ENCODE results near the gene PTGFRN.

The PTGFRN gene

DNA sequence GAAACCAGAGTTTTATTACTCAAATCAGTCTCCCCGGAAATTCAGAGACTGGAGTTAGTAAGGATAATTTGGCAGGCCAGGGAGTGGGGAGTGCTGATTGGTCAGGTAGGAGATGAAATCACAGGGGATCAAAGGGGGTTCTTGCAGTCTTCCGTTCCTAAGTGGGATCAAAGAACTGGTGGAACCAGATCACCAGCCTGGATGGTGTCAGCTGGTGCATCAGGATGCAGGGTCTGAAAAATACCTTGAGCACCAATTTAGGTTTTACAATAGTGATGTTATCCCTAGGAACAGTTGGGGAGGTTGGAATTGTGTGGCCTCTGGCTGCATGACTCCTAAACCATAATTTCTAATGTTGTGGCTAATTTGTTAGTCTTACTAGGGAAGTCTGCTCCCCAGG lies 90.4 kb downstream of the PTGFRN start:
- no peak for DNase-seq (ENCODE audit: low spot score)

DNA sequence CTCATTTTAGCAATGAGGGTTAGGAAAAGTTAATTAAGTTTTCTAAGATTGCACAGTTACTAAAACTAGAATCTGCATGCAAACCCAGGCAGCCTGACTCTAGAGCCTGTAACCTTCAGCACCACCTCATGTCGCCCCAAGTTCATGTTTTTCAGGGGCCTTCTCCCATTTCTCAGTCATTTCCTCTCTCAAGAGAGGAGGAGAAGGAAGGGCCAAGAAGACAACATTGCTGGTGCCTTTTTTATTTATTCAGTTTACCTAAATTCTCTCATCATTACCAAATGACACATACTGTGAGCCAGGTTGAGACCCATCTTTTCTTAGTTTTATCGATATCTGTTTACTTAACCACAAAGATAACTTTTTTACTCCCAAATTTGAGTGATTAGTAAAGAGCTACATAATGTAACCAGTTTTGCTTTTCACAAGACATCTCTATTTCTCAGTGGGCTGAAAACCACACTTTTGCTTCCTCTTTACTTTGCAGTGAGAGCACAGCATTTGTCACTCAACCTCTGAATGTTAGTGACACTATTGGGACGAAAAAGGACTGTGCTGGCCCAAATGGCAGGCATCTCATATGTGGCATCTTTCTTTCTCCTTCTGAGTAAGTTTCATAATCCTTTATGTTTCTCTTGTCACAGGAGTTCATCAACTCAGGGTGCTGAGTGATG lies 91.7 kb downstream of the PTGFRN start, which contains the start of gene CD101:
Gene CD101 (plus strand): TSS at position 507 of the 674 bp plus-strand sequence. CDS start 58 bp downstream, at position 565.
- no peak for DNase-seq (ENCODE audit: low spot score)

DNA sequence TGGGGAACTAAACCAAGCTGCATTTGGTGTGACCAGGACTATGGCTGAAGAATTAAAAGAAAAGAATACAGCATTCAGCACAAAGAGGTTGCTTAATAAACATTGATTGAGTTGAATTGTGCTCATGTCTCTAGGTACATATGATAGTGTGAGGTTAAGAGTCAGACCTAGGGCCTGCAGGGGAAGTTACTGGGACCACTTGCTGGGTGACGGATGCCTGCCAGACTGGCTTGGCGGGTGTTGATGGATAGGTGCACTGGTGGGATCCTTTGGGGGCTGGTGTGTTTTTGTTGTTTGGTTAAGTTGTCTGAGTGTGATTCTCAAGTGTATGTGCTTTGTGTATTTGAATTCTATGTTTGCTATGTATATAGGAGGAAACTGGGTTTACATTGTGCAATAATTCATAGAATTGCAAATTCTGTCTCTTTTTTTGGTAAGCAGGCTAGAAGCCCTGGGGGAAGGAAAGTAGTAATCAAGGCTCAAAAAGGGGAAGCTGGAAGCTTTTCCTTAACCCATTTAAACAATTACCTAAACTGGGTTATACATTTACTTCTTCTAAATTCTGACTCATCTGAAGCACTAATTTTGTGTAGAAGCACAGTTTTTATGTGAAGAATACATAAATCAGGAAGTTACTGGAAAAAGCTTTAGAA lies 93.6 kb downstream of the PTGFRN start:
- DNase-seq (ENCODE audit: low spot score): no peak

DNA sequence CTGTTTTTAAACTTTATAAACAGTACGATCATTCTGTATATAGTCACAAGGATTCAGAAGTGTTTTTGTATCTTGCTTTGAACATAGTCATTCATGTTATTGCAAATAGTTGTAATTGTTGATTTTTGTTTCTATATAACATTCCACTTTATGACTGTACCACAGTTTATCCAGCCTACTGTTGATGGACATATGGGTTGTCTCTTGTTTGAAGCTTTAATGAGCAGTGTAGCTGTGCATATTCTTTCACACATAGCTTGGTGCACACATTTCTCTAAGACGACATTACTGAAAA lies 98.0 kb downstream of the PTGFRN start:
- no peak for DNase-seq (ENCODE audit: low spot score)

DNA sequence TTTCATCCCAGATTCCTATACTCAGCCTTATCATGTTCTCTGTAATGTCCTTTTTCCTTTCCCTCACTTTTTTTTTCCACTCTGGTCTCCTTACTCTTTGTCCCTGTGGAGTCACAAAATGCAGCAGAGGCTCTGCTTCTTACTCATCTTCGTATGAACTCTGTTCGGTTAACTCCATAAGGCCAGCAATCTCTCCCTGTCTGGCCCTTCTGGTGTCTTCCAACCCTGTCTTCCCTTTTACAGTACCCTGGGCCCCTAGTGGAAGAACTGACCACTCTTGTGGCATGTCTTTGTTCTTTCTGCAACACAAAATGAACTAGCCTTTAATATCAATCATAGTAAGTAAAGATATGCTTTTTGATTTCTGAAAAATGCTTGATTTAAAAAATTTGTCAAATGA lies 98.9 kb downstream of the PTGFRN start:
- no peak for DNase-seq (ENCODE audit: low spot score)

DNA sequence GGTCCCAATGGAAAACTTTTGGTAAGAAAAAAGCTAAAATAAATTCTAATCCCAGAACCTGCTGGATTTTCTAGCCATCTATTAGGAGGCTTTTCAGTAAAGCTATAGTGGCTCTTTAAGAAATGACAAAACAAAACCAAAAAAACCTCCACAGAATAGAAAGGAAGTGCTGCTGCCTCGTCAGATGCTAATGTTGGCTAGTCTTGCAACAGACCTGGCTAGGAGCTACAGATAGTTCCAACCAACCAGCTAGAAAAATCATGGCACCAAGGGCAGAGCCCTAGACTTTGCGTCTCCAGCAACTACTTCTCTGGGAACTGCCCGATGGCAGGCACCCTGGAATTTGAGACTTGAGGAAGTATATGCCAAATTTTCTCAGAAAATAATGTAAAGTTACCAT lies 99.4 kb downstream of the PTGFRN start:
- no peak for DNase-seq (ENCODE audit: low spot score)

DNA sequence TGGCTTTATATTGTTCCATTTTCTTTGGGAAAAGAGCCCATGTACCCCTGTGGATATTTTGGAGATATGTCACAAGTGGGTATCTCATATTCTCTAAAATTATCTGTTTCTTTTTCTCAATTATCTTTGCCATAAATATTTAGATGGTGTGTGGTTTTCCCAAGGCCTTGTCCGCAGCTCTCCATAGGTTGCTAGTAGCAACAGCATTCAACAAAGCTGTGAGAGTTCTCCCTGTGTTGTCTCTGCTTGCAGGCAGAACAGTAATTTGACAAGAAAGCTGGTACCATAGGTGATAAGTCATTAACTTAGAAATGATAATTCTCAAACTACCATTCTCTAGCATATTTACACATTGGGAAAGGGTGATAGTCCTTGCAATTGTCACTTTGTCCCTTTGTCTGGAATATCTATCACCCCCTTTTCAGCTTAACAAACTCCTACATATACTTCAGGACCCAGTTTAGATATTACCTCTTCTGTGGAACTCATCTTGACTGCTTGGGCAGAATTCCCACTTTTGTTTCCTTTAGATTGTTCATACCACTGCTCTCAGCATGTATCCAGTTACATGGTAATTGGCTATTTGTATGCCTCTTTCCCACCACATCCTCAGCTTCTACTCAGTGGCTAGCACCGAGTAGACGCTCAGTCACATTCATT lies 100.7 kb downstream of the PTGFRN start:
- no peak for DNase-seq (ENCODE audit: low spot score)

DNA sequence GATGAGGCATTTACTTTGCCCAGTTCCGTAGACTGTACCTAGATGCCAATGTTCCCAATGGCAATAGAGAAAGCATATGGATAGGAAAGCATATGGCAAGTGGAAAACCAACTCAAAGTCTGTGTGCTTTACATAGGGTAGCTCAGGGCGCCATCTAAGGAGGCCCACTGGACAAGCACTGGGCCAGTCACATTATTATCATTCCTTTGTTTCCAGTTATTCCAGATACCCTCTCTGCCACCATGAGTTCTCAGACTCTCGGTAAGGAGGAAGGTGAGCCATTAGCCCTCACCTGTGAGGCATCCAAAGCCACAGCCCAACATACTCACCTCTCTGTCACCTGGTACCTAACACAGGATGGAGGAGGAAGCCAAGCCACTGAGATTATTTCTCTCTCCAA lies 101.6 kb downstream of the PTGFRN start:
- no peak for DNase-seq (ENCODE audit: low spot score)

DNA sequence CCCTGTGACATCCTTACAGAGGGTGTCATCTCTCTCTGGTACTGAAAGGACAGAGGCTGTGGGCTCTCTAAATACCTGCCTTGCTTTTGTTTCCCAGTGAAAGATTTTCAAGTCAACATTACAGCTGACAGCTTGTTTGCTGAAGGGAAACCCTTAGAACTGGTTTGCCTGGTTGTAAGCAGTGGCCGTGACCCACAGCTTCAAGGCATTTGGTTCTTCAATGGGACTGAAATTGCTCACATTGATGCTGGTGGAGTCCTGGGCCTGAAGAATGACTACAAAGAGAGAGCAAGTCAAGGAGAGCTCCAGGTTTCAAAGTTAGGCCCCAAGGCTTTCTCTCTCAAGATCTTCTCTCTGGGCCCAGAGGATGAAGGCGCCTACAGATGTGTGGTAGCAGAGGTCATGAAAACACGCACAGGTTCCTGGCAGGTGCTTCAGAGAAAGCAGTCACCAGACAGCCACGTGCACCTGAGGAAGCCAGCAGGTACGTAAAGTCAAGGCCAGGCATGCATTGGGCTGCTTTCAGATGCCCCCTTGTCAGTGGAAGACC lies 103.7 kb downstream of the PTGFRN start:
- no peak for DNase-seq (ENCODE audit: low spot score)

DNA sequence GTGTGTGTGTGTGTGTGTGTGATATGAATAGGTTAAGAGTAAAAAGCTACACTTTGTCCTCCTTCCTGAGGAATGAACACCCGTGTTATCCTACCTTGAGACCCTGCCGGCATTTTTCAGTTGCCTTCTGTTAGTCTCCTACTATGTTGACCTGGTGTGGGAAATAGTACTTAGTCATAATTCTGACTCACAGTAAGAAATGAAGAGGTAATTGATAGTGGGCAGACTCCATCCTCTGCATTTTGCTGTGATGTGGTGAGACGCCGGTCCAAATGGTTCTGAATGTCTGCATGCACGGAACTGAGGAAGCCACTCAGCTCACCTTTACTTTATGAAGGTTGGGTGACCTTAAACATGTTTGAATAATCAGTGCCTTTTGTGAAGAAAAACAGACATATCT lies 104.5 kb downstream of the PTGFRN start:
- DNase-seq (ENCODE audit: low spot score): no peak

DNA sequence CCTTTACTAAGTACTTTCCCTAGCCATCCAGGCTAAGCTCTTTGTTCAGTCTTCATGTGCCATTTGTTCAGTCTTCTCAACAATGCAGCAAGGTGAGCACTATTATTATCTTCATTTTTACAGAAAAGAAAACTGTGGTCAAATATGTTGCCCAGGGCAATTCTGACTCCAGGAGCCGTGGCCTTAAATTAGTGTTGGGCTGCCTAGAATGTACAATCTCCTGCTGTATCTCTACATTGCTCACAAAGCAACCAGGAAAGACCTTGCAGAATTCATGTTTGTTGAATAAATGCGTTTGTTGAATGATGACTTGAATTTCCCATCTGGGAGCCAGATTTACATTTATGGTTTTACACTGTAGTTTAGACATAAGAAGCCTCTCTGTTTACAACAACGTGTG lies 106.0 kb downstream of the PTGFRN start:
- no peak for DNase-seq (ENCODE audit: low spot score)

DNA sequence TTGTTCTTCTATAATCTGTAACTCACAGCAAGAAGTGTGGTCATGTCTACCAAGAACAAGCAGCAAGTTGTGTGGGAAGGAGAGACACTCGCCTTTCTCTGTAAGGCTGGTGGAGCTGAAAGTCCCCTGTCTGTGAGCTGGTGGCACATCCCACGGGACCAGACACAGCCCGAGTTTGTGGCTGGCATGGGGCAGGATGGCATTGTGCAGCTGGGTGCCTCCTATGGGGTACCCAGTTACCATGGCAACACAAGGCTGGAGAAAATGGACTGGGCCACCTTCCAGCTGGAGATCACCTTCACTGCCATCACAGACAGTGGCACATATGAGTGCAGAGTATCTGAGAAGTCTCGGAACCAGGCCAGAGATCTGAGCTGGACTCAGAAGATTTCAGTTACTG lies 107.3 kb downstream of the PTGFRN start:
- no peak for DNase-seq (ENCODE audit: low spot score)

DNA sequence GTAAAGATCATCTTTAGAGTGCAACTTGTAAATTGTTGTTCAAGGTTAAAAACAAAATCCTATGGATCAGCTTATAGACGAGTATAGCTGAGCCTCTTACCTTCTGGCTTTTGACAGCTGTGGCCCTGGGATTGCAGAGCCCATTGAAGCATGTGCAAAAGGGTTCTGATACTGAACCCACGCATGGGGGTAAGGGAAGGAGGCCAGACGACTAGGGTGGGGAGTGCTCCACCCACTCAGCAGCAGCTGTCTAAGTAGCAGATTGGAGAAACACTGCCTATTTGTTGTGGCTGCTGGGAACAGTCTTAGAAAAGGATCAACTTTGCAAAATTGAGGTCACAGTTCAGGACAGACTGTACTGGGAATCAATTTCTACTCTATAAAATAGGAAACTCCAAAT lies 107.9 kb downstream of the PTGFRN start:
- DNase-seq (ENCODE audit: low spot score): no peak

DNA sequence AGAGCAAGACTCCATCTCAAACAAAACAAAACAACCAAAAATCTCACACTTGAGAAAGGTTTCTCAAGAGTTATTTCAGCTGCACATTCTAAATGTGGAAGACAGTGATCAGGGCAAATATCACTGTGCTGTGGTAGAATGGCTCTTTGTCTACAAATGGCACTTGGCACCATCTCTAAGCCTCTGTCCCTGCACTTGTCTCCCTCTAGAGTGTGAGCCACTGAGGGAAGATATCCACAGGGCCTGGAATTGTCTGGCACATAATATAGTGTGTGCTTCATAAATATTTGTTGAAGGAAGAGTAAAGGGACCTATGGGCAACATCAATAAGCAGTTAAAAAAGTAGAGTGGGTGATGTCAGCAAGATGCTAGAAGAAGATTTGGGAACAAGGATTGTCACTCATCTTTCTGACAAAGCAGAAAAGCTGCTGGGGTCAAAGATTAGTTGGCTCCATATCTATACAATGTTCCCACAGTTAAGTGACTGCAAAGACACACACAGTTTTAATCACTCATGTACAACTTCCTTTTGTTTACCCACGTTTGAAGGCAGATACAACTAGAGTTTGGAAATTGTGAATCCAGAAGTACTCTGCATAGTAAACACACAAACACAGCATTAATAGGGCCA lies 110.9 kb downstream of the PTGFRN start:
- no peak for DNase-seq (ENCODE audit: low spot score)

DNA sequence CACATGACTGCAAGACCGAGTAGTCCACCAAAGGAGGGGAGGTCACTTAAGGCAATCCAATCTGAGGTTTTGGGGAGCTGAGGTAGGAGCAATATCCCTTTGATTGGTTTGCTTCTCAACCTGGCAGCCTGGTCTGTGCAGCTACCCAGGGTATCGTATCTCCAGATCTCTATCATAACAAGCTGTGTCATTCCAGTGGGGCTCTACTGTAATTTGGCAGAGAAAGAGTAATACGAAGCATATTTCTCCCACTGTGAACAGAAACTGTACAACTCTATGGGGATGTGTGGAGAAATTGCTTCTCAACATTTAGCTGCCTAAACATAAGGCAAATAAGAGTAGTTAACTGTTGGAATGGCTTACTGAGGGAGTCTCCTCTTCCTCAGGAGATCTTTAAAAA lies 112.4 kb downstream of the PTGFRN start:
- no peak for DNase-seq (ENCODE audit: low spot score)

DNA sequence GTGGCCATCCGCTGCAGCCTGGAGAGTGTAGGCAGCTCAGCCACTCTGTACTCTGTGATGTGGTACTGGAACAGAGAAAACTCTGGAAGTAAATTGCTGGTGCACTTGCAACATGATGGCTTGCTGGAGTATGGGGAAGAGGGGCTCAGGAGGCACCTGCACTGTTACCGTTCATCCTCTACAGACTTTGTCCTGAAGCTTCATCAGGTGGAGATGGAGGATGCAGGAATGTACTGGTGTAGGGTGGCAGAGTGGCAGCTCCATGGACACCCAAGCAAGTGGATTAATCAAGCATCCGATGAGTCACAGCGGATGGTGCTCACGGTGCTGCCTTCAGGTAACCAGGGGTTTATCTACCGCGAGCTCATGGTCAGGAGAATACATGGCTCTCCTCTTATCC lies 115.9 kb downstream of the PTGFRN start:
- DNase-seq (ENCODE audit: low spot score): no peak

DNA sequence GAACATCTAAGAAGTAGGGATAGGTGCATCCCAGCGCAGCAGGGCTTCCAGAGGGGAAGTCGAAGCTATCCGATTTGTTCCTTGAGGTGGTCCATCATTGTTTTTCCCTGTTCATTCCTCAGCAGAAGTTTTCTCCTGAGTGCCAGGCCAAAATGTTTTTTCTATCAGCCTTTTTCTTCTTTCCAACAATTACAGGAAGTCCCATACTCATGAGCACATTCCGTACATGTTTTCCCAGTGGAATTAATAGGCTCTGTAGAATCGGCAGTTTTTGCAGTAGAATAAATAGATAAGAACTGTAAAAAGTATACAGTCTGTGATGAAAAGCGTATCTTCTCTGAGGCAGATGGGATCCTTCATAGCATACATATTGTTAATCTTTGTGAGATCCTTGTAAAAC lies 116.6 kb downstream of the PTGFRN start:
- DNase-seq (ENCODE audit: low spot score): no peak

DNA sequence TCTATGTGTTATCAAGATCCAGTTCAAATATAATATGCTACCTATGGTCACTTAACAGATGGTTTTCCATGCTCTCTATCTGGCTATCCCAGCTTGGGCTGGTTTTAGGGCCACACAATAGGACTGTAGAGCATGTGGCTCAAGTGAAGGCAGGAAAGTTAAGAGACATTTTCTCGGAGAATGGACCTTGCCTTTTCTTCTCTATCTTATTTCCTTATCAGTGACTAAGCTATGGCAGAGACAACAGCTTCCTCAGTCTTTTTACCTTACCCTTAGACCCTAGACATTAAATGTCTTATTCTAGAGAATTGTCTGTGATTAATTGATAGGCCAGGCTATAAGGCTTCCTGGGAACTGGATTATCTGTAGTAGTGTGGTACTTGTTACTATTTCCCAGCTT lies 120.0 kb downstream of the PTGFRN start:
- no peak for DNase-seq (ENCODE audit: low spot score)

DNA sequence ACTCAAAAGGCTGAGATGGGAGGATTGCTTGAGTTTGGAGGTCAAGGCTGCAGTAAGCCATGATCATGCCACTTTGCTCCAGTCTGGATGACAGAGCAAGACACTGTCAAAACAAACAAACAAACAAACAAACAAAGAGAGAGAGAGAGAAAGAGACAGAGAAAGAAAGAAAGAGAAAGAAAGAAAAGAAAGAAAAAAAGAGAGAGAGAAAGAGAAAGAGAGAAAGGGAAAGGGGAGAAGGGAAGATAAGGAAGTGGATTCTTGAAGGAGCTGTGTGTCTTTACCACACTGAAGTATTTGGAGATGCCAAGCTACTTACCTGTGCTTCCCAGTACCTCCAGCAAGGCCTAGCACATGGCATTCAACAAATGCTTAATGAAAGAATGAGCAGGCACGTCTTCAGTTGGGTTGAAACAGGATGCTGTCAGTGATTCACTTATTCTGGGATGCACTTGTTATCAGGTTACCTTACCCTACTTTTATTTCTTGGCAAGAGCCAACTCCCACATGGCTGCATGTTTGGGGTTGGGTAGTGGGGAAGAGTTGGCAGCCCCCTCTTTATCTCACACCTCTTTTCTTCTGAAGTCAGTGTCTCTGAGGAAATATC lies 120.7 kb downstream of the PTGFRN start:
- DNase-seq (ENCODE audit: low spot score): no peak

DNA sequence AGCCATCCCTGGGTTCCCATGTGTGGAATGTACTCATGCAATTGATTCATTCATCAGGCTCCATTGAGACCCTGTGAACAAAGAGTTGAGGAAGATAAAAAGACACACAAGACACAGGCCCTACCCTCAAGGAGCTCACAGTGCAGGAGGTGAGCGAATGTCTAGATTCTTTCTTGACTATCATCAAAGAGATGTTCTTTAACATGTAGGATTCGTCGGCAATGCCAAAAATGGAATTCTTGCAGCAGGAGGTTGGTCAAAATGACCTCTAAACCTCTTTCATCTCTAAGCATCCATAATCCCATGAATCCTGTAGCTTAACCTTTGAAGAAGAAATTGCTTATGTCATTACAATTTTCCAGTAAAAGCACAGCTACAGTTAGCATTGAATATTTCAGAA lies 122.5 kb downstream of the PTGFRN start:
- DNase-seq (ENCODE audit: low spot score): no peak

DNA sequence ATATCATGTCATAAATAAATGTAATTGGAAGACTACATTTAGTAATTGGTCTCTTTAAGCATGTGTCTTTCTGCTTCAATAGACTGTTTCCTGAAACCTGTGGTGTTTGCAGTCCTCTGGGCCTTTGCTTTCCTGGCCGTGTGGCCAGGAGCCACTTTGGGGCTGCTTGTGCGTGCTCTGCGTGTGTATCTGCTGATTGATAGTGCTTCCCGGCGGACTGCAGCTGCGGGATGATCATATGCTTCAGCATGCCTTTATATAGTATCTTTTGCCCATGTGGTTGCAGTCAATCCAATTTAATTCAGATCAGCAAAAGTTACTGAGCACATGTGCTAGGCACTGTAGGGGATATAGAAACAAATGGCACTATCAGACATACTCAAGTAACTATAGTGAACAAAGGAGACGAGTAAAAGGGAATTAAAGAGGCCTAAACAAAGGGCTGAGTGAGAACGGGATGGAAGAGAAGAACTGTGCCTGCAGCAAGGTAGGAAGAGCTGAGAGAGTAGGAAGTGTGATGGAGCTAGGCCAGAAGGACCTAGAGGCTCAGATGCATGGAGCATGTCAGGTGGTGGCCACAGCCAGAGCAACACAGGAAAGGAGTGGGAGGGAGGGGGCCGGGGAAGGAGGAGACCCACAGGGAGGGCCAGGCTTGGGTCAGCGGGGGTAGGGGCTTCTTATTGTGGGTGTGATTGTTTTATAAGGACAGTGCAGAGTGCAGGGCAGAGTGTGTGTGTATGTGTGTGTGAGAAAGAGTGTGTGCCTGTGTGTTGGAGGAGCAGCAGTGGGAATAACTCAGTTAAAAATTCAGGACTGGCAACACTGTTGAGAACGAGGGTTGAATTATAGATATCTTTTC lies 123.2 kb downstream of the PTGFRN start:
- DNase-seq (ENCODE audit: low spot score): no peak

DNA sequence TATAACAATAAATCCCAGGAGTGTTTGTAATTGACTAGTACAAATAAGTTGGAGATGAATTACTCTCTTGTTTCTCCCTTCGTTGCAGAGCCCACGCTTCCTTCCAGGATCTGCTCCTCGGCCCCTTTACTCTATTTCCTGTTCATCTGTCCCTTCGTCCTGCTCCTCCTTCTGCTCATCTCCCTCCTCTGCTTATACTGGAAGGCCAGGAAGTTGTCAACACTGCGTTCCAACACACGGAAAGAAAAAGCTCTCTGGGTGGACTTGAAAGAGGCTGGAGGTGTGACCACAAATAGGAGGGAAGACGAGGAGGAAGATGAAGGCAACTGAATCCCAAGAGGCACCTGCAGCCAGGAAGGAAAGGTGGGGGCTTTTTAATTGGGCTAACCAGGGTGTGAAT lies 124.1 kb downstream of the PTGFRN start:
- no peak for DNase-seq (ENCODE audit: low spot score)

Measured in RKO (cell line).